Measurements from ENCODE around the gene DLST.

Gene DLST

DNA sequence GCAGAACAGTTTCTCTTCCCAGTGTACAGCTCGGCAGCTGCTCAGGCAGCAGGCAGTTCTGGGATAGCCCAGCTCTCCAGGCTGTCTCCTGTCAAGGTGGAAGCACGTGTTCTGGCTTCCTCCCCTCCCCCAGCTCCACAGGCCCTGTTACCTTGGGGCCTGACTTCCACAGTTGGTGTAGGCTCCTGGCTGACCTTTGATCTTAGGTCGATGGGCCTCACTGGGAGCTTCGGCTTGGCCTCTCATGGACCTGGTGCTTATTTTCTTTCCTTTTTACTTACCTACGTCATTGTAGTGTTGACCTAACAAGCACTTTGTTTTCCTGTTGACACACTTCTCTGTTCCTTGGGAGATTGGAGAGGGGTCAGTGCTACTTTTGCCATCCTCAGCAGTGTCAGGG is 17.0 kb downstream of the DLST start:
- no peak for FAIRE-seq

DNA sequence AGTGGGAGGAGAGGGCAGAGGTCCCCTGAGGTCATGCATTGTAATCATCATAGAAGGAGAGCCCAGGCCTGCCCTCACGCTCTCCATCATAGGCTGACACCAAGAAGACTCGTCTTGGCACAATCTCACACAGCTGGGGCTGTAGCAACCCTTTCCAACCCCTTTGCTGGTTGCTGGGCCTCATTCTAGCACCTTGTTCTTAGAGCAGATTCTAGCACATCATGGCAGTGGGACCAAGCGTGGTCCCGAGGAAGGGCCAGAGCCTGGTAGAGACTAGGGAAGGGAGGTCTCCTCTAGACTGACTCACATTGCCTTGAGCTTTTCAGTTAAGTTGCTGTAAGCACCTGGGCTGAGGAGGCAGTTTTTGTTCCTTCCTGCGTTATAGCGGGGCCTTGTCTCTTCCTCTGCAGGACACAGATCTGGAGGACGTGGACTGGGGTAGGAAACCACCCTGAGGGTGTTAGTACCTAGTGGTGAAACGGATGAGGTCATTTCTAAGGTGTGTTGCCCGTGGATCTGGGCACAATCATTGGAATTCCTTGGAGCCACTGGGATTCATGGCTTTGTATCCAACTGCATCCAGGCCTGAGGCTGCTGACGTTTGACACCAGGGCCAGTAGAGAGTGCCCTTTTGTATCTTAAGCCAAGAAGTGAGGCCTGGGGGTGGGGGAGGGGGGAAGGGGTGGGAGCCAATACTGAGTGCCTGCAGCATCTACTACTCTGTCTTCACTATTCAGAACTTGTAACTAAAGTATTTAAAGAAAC is 21.4 kb downstream of the DLST start:
- no peak for FAIRE-seq

DNA sequence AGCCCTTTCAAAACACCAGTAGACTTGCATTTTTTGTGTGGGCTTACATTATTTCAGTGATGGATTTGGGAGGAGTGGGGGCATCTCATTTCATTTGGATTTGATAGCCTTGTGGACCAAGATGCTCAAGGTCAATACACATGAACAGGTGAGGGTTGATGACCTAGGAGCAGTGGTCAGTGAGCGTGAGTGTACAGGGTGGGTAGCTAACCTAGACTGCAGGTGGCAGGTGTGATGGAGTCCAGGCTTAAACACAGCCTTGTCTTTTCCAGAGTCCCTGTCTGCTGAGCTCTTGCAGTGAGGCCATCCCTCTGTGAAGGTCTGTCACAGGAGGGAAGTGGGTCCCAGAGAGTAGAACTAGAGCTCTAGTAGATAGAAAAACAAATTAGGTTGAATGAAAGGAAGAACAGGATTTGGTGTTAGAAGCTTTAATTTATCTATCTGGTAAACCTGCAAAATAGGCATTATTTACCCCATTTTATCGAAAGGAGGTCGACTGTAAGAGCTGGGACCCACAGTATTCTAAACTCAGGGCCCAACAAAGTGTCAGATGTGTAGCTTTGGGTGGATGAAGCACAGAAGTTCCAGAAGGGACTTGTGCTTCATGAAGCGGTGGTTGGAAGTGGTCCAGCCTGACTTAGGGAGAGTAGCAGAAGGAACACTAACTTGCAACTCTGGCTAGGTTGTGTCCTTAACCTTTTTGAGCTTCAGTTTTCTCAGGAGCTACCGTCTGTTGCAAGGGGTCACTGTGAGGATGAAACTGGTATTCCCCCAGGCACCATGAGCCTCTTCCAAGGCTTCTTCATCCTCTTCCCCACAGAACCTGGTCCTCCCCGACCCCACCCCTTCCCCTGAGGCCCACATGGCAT is 23.2 kb downstream of the DLST start:
- FAIRE-seq, result no peak

DNA sequence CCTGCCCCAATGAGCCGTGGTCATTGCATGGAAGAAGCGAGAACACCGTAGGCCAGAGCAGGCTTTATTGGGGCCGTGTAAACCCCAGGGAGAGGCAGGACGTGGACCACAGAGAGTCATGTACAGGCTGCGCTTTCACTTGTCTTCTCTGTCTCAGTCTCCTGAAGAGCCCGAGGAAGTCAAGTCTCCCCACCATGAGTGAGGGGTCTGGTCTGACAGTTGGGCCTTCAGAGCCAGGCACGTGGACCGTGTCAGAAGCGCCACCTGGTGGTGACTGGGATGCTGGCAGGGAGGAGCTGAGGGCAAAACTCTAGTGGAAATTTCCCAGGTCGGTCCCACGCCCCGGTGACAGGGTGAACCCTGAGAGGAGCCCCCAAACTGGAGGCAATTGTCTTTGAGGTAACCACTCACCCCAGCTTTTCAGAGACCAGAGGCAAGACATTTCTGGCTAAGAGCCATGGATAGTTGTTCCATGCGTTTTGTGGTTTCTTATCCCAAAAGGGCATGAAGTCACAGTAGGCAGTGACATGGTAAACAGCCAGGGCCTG is 24.0 kb downstream of the DLST start:
- FAIRE-seq, result no peak

DNA sequence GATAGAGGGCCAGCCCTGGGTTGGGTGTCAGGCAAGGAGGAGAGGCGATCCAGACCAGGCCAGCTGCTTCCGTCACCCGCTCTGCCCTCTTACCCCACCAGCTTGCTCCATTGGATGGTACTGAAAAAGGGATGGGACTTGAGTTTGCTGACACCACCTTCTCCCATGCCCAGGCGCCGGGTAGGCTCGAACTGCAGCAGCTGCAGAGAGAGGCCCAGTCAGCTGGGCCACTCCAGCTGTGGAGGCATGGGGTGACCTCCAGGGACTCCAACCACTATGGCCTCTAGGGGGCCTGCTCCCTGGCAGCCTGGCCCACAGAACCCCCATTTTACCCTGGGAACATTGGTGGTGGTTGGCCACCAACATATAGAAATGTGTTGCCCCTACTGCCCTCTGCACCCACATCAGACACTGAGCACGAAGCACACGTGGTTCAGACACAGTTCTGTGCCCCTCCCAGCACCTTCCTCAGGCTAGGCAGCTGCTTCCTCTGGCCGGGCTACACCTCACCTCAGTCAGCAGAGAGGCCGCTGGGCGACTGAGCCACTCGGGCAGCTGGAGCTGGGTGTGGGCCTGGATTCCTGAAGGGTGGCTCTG is 25.3 kb downstream of the DLST start:
- FAIRE-seq, result no peak

DNA sequence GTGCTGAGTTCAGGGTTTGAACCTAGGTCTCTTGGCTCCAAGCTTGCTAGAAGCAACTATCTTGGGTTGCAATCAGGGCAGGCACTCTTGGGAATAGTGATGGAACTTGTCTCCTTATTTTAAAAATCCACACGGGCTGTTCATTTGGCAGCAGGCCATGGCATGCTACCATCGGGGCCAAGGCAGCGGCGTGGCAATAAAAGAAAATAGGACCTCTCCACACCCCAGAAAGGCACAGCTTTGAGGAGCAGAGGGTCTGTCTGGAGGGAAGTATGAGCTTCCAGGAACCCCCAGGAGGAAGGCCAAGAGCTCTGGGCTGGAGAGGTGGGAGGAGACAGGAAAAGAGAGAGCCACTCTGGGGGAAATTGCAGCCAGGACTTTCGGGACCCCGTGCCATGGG is 26.0 kb downstream of the DLST start:
- no peak for FAIRE-seq

DNA sequence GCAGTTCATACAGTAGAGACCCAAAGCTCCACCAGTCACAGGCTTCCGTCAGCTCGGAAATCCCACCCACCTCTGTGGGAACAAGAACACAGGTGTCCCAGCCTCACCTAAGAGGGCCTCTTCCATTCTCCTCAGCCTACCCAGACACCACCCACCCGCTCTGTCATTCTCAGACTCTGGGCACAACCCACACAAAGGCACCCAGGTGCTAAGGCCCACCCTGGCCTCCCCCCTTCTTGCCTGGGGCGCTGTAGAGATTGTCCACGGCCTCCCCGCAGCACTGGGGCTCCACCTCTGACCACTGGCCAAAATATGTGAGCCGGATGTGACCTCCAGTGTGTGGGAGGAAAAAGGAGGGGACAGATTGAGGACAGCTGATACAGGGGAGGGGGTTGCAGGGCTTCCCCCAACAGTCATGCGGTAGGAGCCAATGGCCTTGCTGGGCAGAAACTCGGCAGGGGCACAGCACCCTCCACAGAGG is 27.2 kb downstream of the DLST start:
- no peak for FAIRE-seq

DNA sequence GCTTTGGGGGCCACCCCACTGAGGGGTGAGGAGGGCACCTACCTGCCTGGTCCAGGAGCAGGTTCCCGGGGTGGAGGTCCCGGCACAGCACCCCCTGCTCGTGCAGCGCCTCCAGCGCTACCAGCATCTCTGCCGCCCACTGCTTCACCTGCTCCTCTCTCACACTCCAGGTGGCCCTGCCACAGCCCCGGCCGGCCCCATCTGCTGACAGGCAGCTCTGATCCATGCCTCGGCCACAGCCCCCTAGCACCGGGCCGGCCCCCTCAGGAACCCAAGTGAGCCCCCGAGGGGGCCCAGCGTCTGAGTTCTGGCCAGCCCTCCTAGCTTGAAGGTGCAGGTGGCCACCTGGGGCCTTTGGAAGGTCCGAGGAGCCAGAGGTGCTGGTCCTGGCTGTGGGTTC is 27.8 kb downstream of the DLST start:
- no peak for FAIRE-seq

DNA sequence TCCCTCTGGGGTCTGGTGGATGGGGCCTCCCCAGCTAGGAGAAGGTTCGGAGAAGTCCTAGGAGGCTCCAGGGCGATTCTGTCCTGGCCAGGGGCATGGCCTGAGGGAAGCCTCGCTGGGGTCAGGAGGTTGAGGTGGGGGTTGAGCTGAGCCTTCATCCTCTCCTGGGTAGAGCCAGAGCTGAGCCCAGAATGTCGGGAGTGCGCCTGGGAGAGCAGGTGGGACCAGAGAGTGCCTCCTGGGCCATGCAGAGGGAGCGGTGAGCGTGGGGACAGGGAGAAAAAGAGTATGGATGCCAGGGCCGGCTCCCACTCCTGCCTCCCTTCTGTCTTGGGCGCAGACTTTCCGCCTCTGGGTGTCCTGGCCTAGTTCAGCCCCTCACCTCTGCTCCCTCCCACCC is 28.2 kb downstream of the DLST start:
- FAIRE-seq, result no peak

DNA sequence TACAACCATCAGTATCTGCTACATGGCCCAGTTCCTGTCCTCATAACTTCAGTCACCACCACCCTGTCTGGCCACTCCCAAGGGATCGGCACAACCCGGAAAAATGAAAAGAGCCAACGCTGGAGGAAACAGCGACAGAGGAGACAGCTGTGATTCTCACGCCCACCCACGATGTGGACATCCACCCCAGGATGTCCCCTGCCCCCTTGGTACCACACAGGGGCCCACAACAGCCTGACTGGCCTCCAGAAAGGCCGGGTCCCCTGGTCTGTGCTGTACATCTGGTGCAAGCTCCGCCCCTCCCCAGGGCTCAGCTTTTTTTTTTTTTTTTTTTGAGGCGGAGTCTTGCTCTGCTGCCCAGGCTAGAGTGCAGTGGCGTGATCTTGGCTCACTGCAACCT is 28.8 kb downstream of the DLST start:
- FAIRE-seq, result no peak

DNA sequence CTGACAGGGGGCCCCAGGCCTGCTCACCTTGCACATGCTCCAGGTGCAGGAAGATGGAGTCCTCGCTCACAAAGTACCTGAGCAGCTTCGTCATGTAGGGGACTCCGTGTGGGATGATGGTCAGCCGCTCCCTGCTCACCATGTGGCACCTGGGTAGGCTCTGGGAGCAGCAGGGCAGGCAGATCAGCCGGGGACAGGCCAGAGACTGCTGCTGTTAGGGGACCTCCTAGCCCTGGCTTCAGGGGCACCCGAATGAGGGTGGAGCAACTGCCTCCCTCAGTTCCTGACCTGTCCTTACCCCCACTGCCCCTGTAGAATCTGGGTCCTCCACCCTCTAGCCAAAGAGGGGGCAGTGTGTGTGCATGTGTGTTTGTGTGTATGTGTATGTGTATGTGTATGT is 29.5 kb downstream of the DLST start:
- no peak for FAIRE-seq

DNA sequence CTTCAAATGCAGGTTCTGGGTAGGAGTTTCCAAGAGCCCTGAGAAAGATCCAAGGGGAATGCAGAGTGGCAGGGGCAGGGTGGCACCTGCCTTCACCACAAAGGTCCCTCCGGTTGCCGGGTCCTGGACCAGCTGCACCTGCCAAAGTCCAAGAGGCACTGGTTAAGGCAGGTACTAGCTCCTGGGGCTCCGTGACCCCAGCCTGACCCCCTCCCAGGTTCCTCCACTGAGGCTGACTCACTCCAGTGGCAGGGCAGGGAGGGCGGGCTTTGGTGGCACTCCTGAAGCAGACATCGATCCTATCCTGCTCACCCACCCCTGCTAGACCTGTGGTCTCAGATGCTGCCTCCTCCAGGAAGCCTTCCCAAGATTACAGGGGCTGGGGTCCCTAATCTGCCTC is 30.0 kb downstream of the DLST start:
- FAIRE-seq, result no peak

DNA sequence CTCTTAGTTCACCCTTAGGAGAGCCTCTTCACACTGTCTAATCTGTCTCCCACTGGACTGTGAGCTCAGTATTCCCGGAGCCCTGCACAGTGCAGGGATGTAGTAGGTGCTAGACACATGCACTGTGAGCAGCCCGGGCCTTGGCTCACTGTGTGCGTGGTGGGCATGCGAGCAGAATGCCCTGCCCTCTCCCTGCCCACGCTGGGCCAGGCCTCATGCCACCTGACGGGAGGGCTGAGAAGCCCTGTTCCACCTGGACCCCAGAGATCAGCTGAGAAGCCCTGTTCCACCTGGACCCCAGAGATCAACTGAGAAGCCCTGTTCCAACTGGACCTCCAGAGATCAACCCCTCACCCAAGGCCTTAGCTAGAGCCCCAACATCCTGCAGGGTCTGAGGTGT is 30.4 kb downstream of the DLST start:
- no peak for FAIRE-seq

DNA sequence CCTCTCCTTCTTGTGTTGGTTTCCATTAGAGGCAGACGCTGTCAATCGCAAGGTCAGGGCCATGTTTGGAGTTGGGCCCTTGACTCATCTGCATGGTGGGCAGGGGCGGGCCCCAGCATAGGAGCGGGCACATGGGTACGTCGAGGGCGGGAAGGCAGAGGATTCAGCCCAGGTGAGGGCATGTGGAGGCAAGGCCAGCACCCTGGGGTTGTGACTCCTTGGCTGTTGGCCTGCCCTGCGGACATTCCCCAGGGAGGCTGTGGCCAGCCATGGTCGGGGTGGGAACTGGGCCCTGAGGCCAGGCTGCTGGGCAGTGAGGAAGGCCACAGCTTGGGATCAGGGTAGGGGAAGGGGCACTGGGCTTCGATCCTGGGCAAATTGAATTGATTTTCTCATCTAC is 31.1 kb downstream of the DLST start:
- FAIRE-seq, result no peak

DNA sequence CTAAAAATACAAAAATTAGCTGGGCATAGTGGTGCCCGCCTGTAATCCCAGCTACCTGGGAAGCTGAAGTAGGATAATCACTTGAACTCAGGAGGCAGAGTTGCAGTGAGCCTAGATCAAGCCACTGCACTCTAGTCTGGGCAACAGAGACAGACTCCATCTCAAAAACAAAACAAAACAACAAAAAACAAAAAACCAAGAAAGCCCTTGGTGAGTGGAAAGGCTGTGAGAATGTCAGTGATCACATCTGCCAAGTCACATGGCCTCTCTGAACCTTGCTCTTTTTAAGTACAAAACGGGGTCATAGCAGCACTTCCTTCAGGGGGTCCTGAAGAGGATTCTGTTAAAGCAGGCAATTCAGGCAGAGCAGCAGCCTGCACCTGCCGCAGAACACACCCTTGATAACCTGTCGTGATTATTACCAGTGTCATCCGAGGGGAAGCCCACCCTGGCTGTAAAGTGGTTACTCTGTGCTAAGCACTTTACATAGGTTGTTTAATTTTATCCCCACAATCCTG is 31.7 kb downstream of the DLST start:
- FAIRE-seq, result no peak

DNA sequence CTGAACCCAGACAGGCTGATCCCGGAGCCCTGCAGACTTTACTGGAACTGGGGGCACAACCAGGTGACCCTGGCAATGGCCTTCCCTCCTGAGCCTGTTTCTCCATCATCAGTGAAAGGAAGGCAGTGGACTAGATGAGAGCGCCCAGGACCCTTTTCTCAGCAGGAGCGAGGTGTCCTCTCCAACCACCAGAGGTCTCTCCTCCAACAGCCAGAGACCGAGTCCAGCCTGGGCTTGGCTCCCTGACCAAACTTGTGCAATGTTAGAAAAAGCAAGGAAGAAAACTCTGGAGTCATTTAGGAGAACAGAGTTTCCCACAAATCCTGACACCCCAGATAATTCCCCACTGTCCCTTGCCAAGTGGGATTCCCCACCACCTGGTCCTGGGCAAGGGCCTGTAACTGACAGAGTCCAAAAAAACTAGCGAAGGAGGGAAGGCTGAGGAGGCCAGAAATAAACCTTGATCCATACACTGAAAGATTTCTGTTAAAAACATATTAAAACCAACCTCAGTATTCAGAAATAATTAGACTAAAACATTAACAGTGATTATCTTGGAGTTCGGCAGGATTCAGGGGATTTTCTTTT is 32.4 kb downstream of the DLST start:
- no peak for FAIRE-seq

DNA sequence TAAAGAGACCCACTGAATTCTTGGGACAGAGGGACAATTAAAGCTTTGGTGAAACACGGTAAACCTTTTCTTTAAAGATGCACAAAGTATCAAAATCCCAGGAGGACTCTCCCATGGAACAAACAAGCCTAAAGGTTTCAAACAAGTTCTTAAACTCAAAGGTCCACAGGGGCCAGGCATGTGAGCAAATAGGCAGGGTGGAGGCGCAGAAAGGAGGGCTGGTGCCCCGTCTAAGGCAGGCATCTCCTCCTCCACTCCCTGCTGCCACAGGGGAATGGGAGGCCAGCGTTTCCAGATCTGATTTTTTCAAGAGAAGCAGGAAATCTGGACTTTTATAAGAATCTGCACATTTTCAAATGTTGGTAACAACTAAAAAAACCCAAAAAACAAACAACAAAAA is 33.7 kb downstream of the DLST start:
- no peak for FAIRE-seq

DNA sequence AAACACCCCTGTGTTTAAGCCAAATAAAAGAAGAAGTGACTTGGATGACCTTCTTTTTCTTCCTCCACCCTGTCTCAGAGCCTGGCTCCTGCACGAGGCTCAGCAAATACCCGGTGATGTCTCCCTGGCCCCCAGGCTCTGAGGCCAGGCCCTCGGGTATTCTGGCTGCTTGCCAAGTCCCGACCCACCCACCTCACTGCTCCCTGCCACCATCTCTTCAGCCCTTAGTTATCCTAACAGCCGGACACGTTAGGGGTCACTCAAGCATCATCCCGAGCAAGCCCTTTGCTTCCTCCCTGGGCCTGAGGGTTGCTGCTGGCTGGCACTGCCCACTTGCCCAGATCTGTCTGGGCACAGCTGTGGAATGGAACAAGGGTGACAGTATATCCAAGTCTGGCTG is 34.1 kb downstream of the DLST start:
- no peak for FAIRE-seq

DNA sequence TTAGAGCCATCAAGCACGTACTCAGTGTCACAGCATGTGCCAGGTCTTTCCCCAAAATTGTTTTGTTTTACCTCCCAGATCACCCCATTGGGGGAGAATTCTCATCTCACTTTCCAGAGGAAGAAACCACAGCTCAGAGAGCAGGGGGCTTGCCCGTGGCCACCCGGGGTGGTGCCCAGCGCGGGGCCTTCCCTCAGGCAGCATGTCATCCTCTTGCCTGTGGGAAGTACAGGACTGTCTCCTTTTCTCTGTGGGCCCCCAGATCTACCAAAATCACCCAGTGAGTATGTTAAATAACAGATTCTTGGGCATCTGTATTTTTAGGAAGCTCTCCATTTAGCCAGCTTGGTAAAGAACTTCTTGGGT is 35.4 kb downstream of the DLST start:
- no peak for FAIRE-seq

DNA sequence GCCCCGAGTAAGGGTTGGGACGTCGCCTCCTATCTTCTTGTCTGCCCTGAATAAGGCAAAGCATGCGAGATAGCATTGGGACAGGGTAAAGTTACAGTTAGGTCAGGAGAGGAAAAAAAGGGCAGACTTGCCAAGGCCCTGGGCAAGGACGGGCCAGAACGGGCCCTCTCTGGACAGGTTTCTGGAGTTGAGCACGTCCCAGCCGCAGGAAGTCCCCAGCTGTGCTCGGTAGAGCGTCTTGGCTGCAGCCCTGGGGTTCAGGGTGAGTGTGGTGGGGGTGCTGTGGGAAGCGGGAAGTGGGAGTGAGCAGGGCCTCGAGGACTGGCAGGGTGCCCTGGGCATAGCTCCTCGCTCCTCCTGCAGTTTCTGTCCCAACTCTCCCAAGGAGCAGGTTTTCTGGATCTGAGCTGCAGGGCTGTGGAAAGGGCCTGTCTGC is 35.9 kb downstream of the DLST start:
- no peak for FAIRE-seq

DNA sequence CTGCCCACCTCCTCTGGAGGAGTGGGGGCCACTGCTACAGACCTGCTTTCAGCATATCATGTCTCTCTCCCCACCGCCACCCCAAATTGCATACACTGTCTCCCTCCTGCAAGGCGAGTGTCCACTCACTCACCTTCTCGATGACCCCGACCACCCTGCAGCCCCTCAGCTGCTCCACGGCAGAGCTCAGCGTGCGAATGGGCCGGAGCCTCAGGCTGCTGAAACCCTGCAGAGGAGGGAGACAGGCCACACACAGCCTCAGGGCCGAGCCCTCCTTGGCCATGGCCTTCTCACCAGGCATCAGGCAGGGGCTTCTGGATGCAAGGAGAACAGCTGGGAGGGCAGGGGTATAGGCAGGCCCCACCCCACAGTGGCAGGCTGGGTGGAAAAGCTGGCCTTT is 36.7 kb downstream of the DLST start:
- no peak for FAIRE-seq

DNA sequence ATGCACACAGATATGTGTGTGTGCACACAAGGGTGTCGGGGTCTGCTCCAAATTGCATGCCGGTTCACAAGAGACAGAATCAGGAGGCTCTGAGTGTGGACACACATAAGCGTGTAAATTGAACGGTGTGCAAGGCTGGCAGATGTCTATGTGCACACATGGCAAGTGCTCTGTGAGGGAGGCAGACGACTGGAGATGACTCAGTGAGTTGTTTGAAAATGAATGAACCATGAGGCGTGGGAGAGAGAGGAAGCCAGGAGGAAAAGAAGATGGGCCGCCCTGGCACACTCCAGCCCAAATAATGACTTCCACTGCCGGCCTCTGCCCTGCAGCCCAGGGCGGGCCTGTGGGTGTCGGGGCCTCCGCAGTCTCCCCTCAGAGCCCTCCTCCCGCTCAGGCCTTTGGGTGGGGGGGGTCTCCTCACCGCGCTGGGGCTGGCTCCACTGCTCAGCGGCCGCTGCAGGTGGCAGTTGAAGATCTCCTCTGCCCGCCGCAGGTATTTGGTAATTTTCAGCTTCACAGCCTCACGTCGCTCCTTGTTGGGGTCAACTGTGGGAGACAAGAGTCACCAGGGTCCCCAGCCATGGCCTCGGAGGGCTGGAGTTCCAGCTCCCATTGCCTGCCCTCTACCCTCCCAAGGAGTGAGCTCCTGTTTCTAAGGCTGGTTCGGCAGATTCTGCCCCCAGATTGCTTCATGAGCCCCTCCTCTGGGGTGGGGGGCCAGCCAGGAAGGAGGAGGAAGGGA is 37.9 kb downstream of the DLST start:
- no peak for FAIRE-seq
